Common myeloid progenitor, CD34-positive (primary cell): ENCODE results near the gene ABHD15.

ENCODE experiments used
- CTCF ChIA-PET: fragments of 350-600 bp; sonication (Branson Sonifier 250); formaldehyde crosslinking; loops from one replicate; lab custom pipeline; 2021; ENCODE audit warnings: antibody characterized with exemption; lab: Charles Lee
- POLR2A ChIA-PET: fragments of 350-600 bp; sonication (Branson Sonifier 250); formaldehyde crosslinking; loops from one replicate; lab custom pipeline; 2021; ENCODE audit warnings: antibody characterized with exemption; lab: Charles Lee
- DNase-seq, 3 donors: peaks; one replicate each; pipeline versions ENCODE4 v3.0.0 to v3.0.0-alpha.2; 2013
- H3K27ac ChIP-seq, 2 experiments: 1 replicate in 1 of 2; 2 replicates in 1 of 2; pipeline ENCODE4 v1.7.0; 2013; ENCODE audit warnings: inconsistent platforms in 2 of 2, low read length in 2 of 2, mild to moderate bottlenecking in 2 of 2, low read depth in 1 of 2, moderate library complexity in 1 of 2; ENCODE audit not compliant: severe bottlenecking in 2 of 2, insufficient read depth in 1 of 2, poor library complexity in 1 of 2
- H3K27me3 ChIP-seq, 5 experiments: replicated peaks in 2 of 5; 1 replicate in 3 of 5; 2 replicates in 2 of 5; pipeline versions ENCODE4 v1.6.1 to v1.7.0; 2013; ENCODE audit warnings: low read length in 4 of 5, mild to moderate bottlenecking in 2 of 5, moderate library complexity in 2 of 5, inconsistent platforms in 1 of 5; ENCODE audit not compliant: insufficient read depth in 5 of 5, control insufficient read depth in 4 of 5
- H3K36me3 ChIP-seq, 4 experiments: 1 replicate in 2 of 4; 2 replicates in 2 of 4; pipeline versions ENCODE4 v1.6.1 to v1.7.0; 2013; ENCODE audit warnings: low read length in 3 of 4, control low read depth in 1 of 4, mild to moderate bottlenecking in 1 of 4; ENCODE audit not compliant: control insufficient read depth in 4 of 4, insufficient read depth in 4 of 4
- H3K4me1 ChIP-seq, 4 experiments: 1 replicate in 3 of 4; 2 replicates in 1 of 4; pipeline versions ENCODE4 v1.6.1 to v1.7.1; 2013; ENCODE audit warnings: low read length in 3 of 4, mild to moderate bottlenecking in 3 of 4, control low read depth in 1 of 4, inconsistent platforms in 1 of 4, moderate library complexity in 1 of 4; ENCODE audit not compliant: control insufficient read depth in 4 of 4, insufficient read depth in 4 of 4; ENCODE audit errors: control extremely low read depth in 1 of 4
- H3K4me3 ChIP-seq, 7 experiments: 1 replicate in 4 of 7; 2 replicates in 3 of 7; pipeline versions ENCODE4 v1.5.1 to v1.7.0; 2013; ENCODE audit warnings: mild to moderate bottlenecking in 7 of 7, low read length in 6 of 7, moderate library complexity in 6 of 7, inconsistent platforms in 2 of 7, low read depth in 2 of 7, control low read depth in 1 of 7; ENCODE audit not compliant: insufficient read depth in 4 of 7, control insufficient read depth in 1 of 7; ENCODE audit errors: extremely low read depth in 1 of 7
- H3K9me3 ChIP-seq, 5 experiments: 1 replicate in 4 of 5; 2 replicates in 1 of 5; pipeline versions ENCODE4 v1.6.1 to v1.7.1; 2013; ENCODE audit warnings: low read length in 4 of 5, mild to moderate bottlenecking in 2 of 5, inconsistent platforms in 1 of 5, low read depth in 1 of 5, moderate library complexity in 1 of 5; ENCODE audit not compliant: control insufficient read depth in 4 of 5, insufficient read depth in 2 of 5; ENCODE audit errors: control extremely low read depth in 1 of 5
- WGBS: methylation state at CpG from one replicate; pipeline ENCODE4 v1.1.5; 2013; ENCODE audit not compliant: insufficient coverage; 5-methylcytosine and 5-hydroxymethylcytosine counted together

Gene ABHD15

GRCh38 chr17:29524692-29525091, 42.1 kb downstream of the ABHD15 start:
- H3K4me3 ChIP-seq: no peak overlapping the region
- 100% methylated on average over 1 of the region's 3 CpGs for WGBS
- H3K27ac ChIP-seq: no peak overlapping the region
- DNase-seq: no peak
- ChIA-PET CTCF (interaction anchor here (1.1 to 1.6 kb wide), 5 partner anchors 11 to 154 kb away, joined by 3 to 8 read pairs (median 4); no protein-coding TSS in a partner anchor), POLR2A (no interaction called here)
- peaks cover 17 to 61% (median 26%) of the 10 kb centered on the region in 4 experiments for H3K36me3 ChIP-seq
- H3K4me1 ChIP-seq: no peaks in the 10 kb centered on the region
- H3K27me3 ChIP-seq: no peaks in the 10 kb centered on the region
- no peaks in the 10 kb centered on the region for H3K9me3 ChIP-seq

GRCh38 chr17:29518359-29518758, 48.5 kb downstream of the ABHD15 start:
- Histone ChIP-seq H3K4me1 (no peaks in the 10 kb centered on the region), H3K4me3 (no peak overlapping the region), H3K27ac (no peak overlapping the region), H3K27me3 (no peaks in the 10 kb centered on the region), H3K9me3 (no peaks in the 10 kb centered on the region), H3K36me3 (peaks cover 23 to 68% (median 39%) of the 10 kb centered on the region in 4 experiments)
- ChIA-PET CTCF (interaction anchor here (1.5 to 2.2 kb wide), 3 partner anchors 13 to 148 kb away, joined by 3 to 7 read pairs (median 4); no protein-coding TSS in a partner anchor), POLR2A (no interaction called here)
- no peak for DNase-seq
- WGBS: no CpG with 5 or more reads among the region's 1 CpG

DNA sequence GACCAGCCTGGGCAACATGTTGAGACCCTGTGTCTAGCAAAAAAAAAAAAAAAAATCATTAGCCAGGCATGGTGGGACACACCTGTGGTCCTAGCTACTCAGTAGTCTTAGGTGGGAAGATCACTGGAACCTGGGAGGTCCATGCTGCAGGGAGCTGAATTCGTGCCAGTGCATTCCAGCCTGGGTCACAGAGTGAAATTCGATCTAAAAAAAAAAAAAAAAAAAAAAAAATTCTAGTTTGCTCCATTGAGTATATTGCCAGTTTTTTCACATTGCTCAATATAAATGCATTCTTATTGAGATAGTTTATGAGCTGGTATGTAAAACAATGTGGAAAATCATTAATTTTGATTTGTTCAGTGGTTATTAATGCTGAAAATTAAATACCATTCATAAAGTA, 52.0 kb downstream of the ABHD15 start:
- Histone ChIP-seq H3K9me3 (no peaks in the 10 kb centered on the region), H3K4me1 (no peaks in the 10 kb centered on the region), H3K4me3 (no peak overlapping the region), H3K36me3 (peaks cover 17 to 62% (median 36%) of the 10 kb centered on the region in 4 experiments), H3K27me3 (no peaks in the 10 kb centered on the region), H3K27ac (no peak overlapping the region)
- no CpG with 5 or more reads among the region's 2 CpGs for WGBS
- no peak for DNase-seq
- CTCF ChIA-PET: interaction anchor here (0.7 to 1.8 kb wide), 2 partner anchors 28 to 378 kb away, joined by 3 to 5 read pairs; no protein-coding TSS in a partner anchor
- POLR2A ChIA-PET: interaction anchor here (0.6 kb wide), 1 partner anchor 119 kb away, joined by 4 read pairs; no protein-coding TSS in a partner anchor

- Histone ChIP-seq H3K36me3 (peaks cover 12 to 52% (median 30%) of the 10 kb centered on the region in 4 experiments), H3K27ac (no peak overlapping the region), H3K4me1 (no peaks in the 10 kb centered on the region), H3K4me3 (no peak overlapping the region), H3K27me3 (no peaks in the 10 kb centered on the region), H3K9me3 (no peaks in the 10 kb centered on the region)
- ChIA-PET CTCF (no interaction called here), POLR2A (no interaction called here)
- WGBS: no CpG with 5 or more reads among the region's 6 CpGs
- DNase-seq: no peak
Measured at GRCh38 chr17:29510953-29511352, 55.9 kb downstream of the ABHD15 start.
